ENCODE results near the gene SLC27A4.

DNA sequence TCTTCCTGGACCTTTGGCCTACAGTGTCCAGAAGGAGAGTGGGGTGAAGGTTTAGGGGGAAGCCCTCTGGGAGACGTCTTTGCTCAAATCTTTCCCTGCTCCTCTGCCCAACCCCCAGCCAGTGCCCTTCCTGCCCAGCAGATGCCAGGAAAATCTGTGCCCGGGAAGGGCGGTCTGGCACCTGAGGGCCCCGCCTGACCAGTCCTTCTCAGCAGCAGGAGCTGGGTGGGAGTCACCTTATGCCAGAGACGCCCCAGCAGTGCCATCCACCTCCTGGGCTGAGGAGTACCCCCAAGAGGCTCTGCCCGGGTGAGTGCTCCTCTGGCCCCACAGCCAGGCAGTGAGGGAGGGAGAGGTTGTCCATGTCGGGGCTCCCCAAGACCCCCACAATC lies 65.4 kb downstream of the SLC27A4 start:
- TF ChIP-seq, protein P1, sequence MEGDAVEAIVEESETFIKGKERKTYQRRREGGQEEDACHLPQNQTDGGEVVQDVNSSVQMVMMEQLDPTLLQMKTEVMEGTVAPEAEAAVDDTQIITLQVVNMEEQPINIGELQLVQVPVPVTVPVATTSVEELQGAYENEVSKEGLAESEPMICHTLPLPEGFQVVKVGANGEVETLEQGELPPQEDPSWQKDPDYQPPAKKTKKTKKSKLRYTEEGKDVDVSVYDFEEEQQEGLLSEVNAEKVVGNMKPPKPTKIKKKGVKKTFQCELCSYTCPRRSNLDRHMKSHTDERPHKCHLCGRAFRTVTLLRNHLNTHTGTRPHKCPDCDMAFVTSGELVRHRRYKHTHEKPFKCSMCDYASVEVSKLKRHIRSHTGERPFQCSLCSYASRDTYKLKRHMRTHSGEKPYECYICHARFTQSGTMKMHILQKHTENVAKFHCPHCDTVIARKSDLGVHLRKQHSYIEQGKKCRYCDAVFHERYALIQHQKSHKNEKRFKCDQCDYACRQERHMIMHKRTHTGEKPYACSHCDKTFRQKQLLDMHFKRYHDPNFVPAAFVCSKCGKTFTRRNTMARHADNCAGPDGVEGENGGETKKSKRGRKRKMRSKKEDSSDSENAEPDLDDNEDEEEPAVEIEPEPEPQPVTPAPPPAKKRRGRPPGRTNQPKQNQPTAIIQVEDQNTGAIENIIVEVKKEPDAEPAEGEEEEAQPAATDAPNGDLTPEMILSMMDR (IDR thresholded peaks at IDR 0.05): no peak
- TF ChIP-seq ZFX (IDR thresholded peaks at IDR 0.05; ENCODE audit: borderline replicate concordance): no peak
